HL-60 (cell line): ENCODE data around the gene ZC3H4.

Source experiments
- DNase-seq, 2 experiments: peaks; one replicate each; pipeline ENCODE4 v3.0.0-alpha.2; 2010 to 2020; ENCODE audit warnings: low read depth in 1 of 2, low spot score in 1 of 2
- H3K27ac ChIP-seq: fragments of 250-450 bp; sonication (Bioruptor Pico); replicated peaks from 2 replicates; pipeline ENCODE4 v1.5.1; 2020; ENCODE audit warnings: mild to moderate bottlenecking, moderate library complexity
- H3K27me3 ChIP-seq: fragments of 250-450 bp; sonication (Bioruptor Pico); 2 replicates; pipeline ENCODE4 v1.5.1; 2021; ENCODE audit warnings: mild to moderate bottlenecking, moderate library complexity; ENCODE audit not compliant: insufficient read depth, poor library complexity, severe bottlenecking
- H3K4me3 ChIP-seq: replicated peaks from 2 replicates; pipeline ENCODE4 v1.5.1; 2011; ENCODE audit warnings: mild to moderate bottlenecking, control low read depth, low read length; ENCODE audit not compliant: insufficient read depth
- GABPA ChIP-seq: IDR thresholded peaks from 2 replicates; pipeline ENCODE4 v1.6.1; 2012; ENCODE audit warnings: low read depth
- POLR2AphosphoS5 ChIP-seq: IDR thresholded peaks from 2 replicates; pipeline ENCODE4 v1.6.1; 2012; ENCODE audit warnings: low read depth
- SPI1 ChIP-seq: IDR thresholded peaks from 2 replicates; pipeline ENCODE4 v1.6.1; 2012; ENCODE audit warnings: low read depth, mild to moderate bottlenecking, borderline replicate concordance
- TF ChIP-seq, protein P1 (sequence below): IDR thresholded peaks from 2 replicates; pipeline ENCODE4 v1.6.1; 2012; ENCODE audit warnings: low read depth; ENCODE audit not compliant: insufficient replicate concordance
- TF ChIP-seq, protein P2 (sequence below): IDR thresholded peaks from one replicate; pipeline ENCODE4 v1.5.1; 2011; ENCODE audit warnings: low read length, control low read depth, inconsistent platforms; ENCODE audit not compliant: insufficient read depth

Gene ZC3H4

DNA sequence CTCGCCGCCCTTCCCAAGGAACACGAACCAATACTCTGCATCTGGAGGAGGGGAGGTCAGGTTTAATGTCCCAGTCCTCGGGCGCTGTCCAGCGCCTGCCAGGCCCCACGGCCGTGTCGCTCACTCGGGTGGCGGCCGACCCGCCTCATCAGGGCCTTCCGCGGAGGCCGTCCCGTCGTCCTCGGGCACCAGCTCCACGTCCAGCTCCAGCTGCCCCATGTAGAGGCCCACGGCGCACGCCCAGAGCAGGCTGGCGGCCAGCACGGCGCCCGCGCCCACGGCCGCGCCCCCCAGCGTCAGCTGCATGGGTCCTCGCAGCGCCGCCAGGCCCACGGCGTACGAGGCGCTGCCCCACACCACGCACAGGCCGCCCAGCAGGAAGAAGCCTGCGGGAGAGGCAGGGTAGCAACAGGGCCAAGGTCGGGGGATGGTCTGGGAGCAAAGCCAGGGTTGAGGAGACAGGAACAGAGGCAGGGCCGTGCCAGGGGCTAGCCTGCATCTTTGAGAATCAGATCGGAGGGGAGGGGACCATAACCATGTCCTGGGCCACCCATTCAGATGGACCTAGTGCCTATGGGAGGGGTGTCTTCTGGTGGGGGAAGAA, 67.6 kb downstream of the ZC3H4 start:
- TF ChIP-seq, protein P1, sequence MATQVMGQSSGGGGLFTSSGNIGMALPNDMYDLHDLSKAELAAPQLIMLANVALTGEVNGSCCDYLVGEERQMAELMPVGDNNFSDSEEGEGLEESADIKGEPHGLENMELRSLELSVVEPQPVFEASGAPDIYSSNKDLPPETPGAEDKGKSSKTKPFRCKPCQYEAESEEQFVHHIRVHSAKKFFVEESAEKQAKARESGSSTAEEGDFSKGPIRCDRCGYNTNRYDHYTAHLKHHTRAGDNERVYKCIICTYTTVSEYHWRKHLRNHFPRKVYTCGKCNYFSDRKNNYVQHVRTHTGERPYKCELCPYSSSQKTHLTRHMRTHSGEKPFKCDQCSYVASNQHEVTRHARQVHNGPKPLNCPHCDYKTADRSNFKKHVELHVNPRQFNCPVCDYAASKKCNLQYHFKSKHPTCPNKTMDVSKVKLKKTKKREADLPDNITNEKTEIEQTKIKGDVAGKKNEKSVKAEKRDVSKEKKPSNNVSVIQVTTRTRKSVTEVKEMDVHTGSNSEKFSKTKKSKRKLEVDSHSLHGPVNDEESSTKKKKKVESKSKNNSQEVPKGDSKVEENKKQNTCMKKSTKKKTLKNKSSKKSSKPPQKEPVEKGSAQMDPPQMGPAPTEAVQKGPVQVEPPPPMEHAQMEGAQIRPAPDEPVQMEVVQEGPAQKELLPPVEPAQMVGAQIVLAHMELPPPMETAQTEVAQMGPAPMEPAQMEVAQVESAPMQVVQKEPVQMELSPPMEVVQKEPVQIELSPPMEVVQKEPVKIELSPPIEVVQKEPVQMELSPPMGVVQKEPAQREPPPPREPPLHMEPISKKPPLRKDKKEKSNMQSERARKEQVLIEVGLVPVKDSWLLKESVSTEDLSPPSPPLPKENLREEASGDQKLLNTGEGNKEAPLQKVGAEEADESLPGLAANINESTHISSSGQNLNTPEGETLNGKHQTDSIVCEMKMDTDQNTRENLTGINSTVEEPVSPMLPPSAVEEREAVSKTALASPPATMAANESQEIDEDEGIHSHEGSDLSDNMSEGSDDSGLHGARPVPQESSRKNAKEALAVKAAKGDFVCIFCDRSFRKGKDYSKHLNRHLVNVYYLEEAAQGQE = peak; percentile 65
- TF ChIP-seq POLR2AphosphoS5 = no peak
- H3K27me3 ChIP-seq = no peaks in the 10 kb centered on the region
- H3K27ac ChIP-seq = no peak overlapping the region

DNA sequence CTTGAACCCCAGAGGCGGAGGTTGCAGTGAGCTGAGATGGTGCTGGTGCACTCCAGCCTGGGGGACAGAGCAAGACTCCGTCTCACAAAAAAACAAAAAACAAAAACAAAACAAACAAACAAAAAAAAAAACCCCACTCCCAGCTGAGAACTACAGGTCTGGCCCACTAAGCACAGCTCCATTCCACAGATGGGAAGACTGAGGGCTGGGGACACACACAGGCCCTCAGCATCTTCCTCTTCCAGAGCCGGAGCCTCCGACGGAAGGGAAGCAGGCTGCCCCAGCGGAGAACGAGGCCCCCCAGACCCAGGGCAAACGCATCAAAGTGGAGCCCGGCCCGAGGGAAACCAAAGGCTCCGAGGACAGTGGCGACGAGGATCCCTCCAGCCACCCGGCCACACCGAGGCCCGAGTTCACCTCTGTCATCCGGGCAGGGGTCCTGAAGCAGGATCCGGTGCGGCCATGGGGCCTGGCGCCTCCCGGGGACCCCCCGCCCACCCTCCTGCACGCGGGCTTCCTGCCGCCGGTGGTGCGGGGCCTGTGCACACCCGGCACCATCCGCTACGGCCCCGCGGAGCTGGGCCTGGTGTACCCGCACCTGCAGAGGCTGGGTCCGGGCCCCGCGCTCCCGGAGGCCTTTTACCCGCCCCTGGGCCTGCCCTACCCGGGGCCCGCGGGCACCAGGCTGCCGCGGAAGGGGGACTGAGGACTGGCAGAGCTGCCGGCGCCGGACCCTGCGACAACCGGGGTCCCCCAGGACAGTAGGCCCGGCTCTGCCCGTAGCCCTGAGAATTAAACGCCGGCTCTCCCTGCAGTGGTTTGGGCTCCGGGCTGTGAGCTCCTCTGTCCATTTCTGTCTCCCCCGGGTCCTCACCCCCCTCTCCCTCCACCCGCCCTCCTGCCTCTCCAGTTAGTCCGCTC, 68.4 kb downstream of the ZC3H4 start:
- no peak for DNase-seq
- H3K4me3 ChIP-seq = no peak overlapping the region
- no peak for TF ChIP-seq POLR2AphosphoS5
- TF ChIP-seq, protein P2, sequence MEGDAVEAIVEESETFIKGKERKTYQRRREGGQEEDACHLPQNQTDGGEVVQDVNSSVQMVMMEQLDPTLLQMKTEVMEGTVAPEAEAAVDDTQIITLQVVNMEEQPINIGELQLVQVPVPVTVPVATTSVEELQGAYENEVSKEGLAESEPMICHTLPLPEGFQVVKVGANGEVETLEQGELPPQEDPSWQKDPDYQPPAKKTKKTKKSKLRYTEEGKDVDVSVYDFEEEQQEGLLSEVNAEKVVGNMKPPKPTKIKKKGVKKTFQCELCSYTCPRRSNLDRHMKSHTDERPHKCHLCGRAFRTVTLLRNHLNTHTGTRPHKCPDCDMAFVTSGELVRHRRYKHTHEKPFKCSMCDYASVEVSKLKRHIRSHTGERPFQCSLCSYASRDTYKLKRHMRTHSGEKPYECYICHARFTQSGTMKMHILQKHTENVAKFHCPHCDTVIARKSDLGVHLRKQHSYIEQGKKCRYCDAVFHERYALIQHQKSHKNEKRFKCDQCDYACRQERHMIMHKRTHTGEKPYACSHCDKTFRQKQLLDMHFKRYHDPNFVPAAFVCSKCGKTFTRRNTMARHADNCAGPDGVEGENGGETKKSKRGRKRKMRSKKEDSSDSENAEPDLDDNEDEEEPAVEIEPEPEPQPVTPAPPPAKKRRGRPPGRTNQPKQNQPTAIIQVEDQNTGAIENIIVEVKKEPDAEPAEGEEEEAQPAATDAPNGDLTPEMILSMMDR = no peak
- TF ChIP-seq SPI1 = no peak
- TF ChIP-seq GABPA = no peak
- no peak overlapping the region for H3K27ac ChIP-seq
- H3K27me3 ChIP-seq = no peaks in the 10 kb centered on the region

More for the DNA sequence above, 67.6 kb downstream of the ZC3H4 start:
- DNase-seq = no peak
- H3K4me3 ChIP-seq = no peak overlapping the region

DNA sequence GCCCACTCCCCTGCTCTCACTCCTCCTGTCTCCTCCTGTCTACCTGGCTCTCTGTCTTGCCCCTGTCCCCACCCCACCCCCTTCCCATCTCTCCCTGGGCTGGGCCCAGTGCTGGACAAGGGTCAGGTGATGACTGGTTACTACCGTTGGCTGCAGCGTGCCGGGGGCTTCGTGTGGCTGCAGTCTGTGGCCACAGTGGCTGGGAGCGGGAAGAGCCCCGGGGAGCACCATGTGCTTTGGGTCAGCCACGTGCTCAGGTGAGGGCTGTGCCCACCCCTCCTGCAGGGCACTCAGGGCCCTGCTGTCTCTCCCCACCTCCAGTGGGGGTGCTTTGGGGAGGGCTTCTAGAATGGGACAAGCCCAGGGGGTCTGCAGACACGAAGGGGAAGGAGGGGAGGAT, 72.7 kb downstream of the ZC3H4 start:
- no peak overlapping the region for H3K27ac ChIP-seq
- no peaks in the 10 kb centered on the region for H3K27me3 ChIP-seq
- no peak for DNase-seq
- H3K4me3 ChIP-seq = no peak overlapping the region
- TF ChIP-seq, protein P2 = no peak
- TF ChIP-seq POLR2AphosphoS5 = no peak
- TF ChIP-seq SPI1 = no peak
- TF ChIP-seq, protein P1 = no peak

DNA sequence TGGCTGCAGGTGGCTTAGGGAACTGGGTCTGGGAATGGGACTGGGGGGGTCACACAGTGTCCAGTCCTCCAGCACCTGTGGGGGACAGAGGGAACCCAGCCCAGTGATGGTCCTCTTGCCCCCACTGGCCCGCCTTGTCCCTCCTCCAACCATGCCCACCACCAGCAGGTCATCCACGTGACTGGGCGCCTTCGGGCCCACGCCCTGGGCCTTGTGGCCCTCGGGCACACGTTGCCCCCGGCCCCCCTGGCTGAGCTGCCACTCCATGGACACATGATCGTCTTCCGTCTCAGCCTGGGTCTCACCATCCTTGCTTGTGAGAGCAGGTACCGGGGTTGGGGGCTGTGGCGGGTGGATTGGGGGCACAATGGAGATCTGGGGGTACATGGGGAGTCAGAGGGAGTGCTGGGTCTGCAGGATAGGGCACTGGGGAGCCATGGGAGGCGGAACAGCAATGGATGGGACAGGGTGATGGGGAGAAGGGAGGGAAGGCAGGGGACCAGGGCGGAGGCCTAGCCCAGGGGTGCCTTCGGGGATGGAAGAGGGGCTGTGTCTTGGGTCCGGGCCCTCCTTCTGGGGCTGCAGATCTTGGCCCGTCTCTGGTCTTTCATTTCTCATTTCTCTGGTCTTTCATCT, 74.2 kb downstream of the ZC3H4 start:
- Histone ChIP-seq H3K4me3 (no peak overlapping the region), H3K27ac (no peak overlapping the region), H3K27me3 (no peaks in the 10 kb centered on the region)
- DNase-seq = no peak
- TF ChIP-seq, protein P1 = no peak
